GM21576 (cell line): ENCODE data around the gene SLC25A25.

ENCODE experiments used
- ATAC-seq: cut with Tn5 transposase; IDR thresholded peaks from one replicate; pipeline ENCODE4 v1.9.1; 2021; ENCODE audit warnings: mild to moderate bottlenecking, moderate library complexity; ENCODE audit not compliant: unreplicated experiment

SLC25A25 gene

GRCh38 chr9:128072144-128073021, 4.4 kb downstream of the SLC25A25 start:
- no peak for ATAC-seq

- ATAC-seq: no peak
Observed at GRCh38 chr9:128073253-128073886, 5.3 kb downstream of the SLC25A25 start.

- ATAC-seq: no peak
Observed at GRCh38 chr9:128077847-128078503, 9.9 kb downstream of the SLC25A25 start.

GRCh38 chr9:128078504-128079434, 10.7 kb downstream of the SLC25A25 start:
- no peak for ATAC-seq

- ATAC-seq: no peak
Observed at GRCh38 chr9:128080206-128080605, 12.2 kb downstream of the SLC25A25 start.

GRCh38 chr9:128081056-128081455, 13.0 kb downstream of the SLC25A25 start:
- no peak for ATAC-seq

- no peak for ATAC-seq
Observed at GRCh38 chr9:128082151-128082550, 14.1 kb downstream of the SLC25A25 start.

- no peak for ATAC-seq
Observed at GRCh38 chr9:128084746-128085145, 16.7 kb downstream of the SLC25A25 start.

- no peak for ATAC-seq
Observed at GRCh38 chr9:128085943-128086342, 17.9 kb downstream of the SLC25A25 start.

- ATAC-seq: no peak
Observed at GRCh38 chr9:128087262-128087661, 19.2 kb downstream of the SLC25A25 start.

GRCh38 chr9:128088253-128088945, 20.4 kb downstream of the SLC25A25 start:
- ATAC-seq: no peak

GRCh38 chr9:128089299-128089698, 21.3 kb downstream of the SLC25A25 start:
- no peak for ATAC-seq

GRCh38 chr9:128091144-128091543, 23.1 kb downstream of the SLC25A25 start:
- no peak for ATAC-seq

- no peak for ATAC-seq
Observed at GRCh38 chr9:128091571-128091970, 23.5 kb downstream of the SLC25A25 start.

- ATAC-seq: no peak
Observed at GRCh38 chr9:128092199-128092977, 24.4 kb downstream of the SLC25A25 start.

GRCh38 chr9:128093011-128093410, 25.0 kb downstream of the SLC25A25 start:
- ATAC-seq: no peak

GRCh38 chr9:128094166-128094949, 26.3 kb downstream of the SLC25A25 start:
- ATAC-seq: peak; percentile 85

GRCh38 chr9:128094950-128095544, 27.0 kb downstream of the SLC25A25 start:
- no peak for ATAC-seq
